GM19035 (cell line): ENCODE data around the gene USP5.

Experiments used
- ATAC-seq: cut with Tn5 transposase; IDR thresholded peaks from one replicate; pipeline ENCODE4 v1.9.1; 2021; ENCODE audit not compliant: unreplicated experiment

The USP5 gene, protein sequence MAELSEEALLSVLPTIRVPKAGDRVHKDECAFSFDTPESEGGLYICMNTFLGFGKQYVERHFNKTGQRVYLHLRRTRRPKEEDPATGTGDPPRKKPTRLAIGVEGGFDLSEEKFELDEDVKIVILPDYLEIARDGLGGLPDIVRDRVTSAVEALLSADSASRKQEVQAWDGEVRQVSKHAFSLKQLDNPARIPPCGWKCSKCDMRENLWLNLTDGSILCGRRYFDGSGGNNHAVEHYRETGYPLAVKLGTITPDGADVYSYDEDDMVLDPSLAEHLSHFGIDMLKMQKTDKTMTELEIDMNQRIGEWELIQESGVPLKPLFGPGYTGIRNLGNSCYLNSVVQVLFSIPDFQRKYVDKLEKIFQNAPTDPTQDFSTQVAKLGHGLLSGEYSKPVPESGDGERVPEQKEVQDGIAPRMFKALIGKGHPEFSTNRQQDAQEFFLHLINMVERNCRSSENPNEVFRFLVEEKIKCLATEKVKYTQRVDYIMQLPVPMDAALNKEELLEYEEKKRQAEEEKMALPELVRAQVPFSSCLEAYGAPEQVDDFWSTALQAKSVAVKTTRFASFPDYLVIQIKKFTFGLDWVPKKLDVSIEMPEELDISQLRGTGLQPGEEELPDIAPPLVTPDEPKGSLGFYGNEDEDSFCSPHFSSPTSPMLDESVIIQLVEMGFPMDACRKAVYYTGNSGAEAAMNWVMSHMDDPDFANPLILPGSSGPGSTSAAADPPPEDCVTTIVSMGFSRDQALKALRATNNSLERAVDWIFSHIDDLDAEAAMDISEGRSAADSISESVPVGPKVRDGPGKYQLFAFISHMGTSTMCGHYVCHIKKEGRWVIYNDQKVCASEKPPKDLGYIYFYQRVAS

DNA sequence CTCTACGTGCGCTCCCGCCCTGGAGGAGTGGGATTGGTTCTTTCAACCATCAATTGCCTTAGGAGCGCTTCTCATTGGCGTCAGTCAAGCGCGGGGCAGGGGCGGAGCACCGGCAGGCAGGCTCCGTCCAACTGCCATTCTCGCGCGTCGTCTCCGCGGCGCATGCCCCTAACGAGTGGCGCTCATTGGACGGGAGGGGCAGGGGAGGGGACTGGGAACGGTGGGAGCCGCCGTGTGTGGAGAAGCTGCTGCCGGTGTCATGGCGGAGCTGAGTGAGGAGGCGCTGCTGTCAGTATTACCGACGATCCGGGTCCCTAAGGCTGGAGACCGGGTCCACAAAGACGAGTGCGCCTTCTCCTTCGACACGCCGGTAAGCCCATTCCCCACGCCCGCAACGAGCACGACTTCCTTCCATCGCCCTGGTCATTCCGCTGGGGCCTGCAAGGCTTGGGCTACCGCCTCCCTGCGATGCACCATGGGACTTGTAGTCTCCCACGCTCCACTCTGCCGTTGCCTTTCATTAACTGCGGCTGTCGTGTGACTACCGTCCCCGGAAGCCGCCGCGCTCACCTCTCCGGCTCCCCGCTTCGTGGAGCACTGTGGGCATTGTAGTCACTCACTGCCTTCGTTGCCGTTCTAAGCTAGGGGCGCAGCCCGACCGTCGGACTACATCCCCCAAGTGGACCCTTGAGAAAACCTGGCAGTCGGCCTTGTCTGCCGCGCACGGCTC is at the start of gene USP5:
TSS of gene USP5 (plus strand) at position 230 of the 730 bp plus-strand sequence. CDS start at position 260, 30 bp downstream.
- ATAC-seq: peak; percentile 73

DNA sequence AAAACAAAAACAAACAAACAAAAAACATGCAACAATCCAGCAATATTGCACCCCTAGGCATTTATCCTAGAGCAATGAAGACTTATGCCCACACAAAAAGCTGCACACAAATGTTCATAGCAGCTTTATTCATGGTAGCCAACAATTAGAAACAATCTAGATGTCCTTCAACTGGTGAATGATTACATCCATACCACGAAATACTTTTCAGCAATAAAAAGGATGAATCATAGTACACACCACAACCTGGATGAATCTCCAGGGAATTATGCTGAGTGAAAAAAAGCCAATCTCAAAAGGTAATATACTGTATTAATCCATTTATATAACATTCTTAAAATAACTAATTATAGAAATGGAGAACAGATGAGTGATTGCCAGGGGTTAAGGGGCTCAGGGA is 44.8 kb upstream of the USP5 start:
- ATAC-seq: no peak

DNA sequence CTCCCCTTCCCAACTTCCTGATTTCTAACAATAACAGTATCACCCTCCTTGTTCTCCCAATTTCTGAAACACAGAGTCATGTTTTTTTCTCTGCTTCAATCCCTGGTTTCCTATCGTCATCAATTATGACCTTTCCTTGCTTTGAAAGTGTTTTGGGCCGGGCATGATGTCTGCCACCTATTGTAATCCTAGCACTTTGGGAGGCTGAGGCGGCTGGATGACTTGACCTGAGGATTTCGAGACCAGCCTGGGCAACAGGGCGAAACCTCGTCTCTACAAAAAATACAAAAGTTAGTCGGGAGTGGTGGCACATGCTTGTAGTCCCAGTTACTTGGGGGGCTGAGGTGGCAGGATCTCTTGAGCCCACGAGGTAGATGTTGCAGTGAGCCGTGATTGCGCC is 42.9 kb upstream of the USP5 start:
- ATAC-seq: no peak

DNA sequence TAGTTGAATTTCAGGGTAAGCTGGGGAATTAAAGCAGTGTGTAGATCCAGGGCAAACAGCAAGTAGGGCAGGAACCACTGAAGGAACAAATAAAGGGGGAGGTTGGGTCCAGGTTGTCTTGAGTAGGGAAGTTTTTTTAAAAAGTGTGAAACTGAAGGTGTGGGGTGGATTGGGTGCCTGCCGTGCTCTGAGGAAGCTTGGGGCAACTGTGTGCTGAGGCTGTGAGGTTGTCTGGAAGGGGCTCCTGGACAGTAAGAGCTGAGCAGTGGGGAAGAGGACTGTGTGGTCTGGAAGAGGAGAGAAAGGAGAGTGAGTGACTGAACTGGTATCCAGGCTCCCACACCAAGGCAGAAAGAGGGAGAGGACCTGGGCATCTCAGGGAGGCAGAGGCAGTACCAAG is 41.2 kb upstream of the USP5 start:
- no peak for ATAC-seq

DNA sequence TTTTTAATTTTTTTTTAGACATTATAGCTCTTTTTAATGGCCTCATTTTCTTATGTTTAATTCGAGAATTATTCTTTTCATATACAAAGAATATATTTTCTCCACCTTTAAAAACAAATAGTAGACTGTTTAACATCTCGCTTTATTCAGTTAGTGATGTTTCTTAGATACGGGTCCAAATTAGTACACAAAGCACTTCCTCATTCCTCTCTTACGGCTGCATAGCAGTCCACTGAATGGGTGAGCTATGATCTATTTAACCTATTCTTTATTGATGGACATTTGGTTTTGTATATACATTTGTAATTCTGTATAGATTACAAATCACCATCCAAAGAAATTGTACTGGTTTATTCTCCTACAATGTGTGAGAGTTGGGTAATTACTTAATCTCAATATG is 38.6 kb upstream of the USP5 start:
- ATAC-seq: no peak

DNA sequence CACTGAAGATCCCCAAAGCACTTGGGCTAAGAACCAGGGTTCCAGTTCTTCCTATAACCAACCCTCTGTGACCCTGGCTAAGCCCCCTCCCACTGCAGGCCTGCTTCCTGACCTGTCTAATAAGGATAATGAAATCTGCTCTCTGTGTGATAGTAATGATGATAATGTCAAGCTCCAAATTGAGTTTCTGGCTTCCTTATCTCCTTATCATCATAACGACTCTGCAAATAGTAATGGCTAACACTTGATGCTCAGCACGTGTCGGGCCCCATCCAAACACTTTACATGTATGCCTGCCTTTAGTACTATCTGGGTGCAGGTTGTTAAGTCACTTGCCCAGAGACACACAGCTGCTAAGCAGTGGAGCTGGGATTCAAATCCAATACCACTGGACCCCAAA is 35.4 kb upstream of the USP5 start:
- ATAC-seq: no peak

DNA sequence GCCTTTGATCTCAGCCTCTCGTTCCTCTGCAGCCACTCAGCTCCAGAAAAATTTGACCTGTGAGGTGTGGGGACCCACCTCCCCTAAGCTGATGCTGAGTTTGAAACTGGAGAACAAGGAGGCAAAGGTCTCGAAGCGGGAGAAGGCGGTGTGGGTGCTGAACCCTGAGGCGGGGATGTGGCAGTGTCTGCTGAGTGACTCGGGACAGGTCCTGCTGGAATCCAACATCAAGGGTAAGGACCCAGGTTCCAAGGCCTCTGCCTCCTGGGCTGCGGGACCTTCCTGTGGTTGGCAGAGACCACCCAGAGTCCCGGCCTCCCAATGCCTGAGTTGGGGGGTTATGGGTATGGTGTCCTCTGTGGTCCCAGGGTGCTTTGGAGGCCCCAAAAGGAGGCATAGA is 34.9 kb upstream of the USP5 start:
- ATAC-seq: no peak

DNA sequence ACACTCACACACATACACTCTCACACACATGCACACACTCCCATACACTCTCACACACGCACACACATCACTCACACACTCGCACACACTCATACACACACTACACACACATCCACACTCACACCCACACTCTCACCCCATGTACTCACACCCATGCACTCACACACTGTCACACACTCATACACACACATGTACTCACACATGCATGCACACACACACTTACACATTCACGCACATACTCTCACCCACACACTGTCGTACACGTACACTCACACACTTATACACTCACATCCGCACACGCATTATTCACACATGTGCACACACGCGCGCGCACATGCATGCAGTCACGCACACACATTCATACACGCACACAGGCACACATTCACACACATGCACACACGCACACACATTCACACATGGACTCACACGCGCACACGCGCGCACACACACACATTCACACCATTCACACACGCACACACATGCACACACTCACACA is 34.2 kb upstream of the USP5 start:
- ATAC-seq: no peak

DNA sequence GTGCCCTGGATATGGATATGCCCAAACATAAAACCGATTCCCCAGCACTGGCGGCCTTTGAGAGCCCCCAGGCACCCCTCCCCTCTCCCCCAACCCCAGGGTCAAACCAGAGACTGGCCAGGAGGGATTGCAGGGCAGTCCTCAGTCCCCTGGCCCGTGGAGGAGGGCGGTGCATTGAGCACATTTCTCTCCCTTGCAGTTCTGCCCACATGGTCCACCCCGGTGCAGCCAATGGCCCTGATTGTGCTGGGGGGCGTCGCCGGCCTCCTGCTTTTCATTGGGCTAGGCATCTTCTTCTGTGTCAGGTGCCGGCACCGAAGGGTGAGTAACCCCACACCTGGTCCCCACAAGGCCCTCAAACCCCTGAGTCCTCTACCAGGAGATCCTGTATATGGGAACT is 33.7 kb upstream of the USP5 start:
- no peak for ATAC-seq

DNA sequence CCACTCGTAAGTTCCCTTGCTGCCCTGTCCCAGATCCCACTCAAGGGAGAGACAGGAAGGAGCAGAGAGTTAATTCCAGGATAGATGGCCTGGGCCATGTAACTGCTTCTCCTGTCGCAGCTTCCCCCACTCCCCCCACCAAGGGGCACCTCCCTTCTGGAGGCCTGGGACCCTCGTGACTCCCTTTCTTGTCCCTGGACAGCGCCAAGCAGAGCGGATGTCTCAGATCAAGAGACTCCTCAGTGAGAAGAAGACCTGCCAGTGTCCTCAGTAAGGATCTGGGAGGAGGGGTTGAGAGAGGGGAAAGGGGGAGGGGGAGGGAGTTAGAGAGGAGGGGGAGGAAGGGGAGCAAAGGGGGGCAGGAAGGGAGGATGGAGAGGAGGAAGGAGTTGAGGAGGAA is 33.3 kb upstream of the USP5 start:
- no peak for ATAC-seq

DNA sequence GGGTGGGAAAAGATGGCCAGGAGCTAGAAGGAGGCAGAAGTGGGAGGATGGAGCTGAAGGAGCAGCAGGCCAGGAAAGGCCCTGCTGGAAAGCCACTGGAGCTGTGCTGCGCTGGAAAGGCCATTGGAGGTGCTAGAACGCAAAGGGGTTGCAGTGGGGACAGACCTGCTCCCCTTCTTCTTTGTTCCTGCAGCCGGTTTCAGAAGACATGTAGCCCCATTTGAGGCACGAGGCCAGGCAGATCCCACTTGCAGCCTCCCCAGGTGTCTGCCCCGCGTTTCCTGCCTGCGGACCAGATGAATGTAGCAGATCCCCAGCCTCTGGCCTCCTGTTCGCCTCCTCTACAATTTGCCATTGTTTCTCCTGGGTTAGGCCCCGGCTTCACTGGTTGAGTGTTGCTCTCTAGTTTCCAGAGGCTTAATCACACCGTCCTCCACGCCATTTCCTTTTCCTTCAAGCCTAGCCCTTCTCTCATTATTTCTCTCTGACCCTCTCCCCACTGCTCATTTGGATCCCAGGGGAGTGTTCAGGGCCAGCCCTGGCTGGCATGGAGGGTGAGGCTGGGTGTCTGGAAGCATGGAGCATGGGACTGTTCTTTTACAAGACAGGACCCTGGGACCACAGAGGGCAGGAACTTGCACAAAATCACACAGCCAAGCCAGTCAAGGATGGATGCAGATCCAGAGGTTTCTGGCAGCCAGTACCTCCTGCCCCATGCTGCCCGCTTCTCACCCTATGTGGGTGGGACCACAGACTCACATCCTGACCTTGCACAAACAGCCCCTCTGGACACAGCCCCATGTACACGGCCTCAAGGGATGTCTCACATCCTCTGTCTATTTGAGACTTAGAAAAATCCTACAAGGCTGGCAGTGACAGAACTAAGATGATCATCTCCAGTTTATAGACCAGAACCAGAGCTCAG is 32.6 kb upstream of the USP5 start:
- ATAC-seq: no peak

DNA sequence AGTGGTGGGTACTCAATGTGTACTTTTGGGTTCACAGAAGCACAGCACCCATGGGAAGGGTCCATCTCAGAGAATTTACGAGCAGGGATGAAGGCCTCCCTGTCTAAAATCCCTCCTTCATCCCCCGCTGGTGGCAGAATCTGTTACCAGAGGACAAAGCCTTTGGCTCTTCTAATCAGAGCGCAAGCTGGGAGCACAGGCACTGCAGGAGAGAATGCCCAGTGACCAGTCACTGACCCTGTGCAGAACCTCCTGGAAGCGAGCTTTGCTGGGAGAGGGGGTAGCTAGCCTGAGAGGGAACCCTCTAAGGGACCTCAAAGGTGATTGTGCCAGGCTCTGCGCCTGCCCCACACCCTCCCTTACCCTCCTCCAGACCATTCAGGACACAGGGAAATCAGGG is 31.8 kb upstream of the USP5 start:
- ATAC-seq: no peak

DNA sequence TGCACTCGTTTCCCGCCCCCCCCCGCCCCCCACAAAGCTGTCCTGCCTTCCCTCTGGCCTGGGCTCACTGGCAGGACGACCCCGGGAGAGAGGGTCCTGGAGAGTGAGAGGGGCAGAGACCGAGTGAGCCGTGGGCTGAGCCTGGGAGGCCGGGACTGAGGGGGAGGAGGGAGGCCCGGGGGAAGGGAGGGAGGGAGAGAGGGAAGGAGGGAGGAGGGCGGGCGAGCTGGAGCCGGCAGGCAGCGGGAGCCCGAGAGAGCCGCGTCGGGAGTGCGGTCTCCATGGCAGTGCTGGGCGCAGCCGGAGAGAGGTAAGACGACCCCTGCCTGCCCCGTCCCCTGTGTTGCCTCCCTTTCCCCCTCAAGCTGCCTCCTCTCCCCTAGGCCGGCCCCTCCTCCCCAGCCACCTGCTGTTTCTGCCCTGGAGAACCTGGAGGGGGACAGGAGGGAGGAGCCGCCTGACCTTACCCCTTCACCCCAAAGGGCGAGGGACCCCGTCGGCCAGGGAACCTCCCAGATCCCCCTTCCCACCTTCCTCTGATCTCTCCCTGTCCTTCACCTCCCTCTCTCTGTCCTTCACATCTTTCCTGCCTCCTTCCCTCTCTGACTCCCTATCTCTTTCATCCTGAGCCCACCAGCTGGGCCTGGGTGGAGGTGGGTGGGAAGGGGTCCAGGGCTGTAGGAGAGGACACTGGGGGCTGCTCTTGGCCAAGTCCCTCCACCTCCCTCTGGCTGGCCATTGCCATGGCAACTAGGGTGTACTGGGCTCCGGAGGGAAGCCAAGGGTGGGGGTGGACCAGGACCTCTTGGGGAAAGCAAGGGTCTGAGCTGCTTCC is 30.1 kb upstream of the USP5 start, which contains the start of gene GPR162:
TSS of gene GPR162 (plus strand) at position 231 of the 835 bp plus-strand sequence. CDS start 2,078 bp downstream, outside the sequence.
- ATAC-seq: no peak

DNA sequence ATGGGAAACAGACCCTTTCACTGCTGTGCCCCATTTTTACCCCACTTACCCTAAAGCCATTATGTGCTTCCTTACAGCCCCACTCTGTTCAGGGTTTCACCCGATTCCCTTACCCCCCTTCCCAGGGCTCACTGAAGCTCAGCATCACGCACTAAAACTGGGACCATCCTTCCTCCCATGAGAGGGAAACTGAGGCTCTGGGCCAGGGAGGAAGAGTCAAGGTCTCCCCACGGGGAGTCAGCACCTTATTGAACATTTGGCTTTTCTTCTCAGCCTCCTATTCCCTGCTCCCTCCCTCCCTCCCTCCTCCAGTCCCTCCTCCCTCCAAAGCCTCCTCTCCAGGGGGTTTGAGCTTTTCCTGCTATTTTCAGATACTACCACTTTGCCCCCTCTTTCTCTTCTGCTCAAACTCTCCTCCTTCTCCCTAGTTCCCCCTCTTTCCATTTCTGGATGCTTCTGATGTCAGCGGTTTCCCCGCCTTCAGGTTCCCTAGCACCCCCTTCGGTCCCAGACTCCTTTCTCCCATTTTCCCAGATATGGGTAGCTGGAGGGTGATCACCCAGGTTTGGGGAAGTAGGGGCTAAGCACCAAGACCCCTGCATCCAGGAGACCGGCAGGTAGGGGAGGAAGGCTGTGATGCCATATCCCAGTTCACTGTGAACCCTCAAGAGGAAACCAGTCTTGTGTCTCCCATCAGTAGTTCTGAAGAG is 29.4 kb upstream of the USP5 start:
- ATAC-seq: no peak

DNA sequence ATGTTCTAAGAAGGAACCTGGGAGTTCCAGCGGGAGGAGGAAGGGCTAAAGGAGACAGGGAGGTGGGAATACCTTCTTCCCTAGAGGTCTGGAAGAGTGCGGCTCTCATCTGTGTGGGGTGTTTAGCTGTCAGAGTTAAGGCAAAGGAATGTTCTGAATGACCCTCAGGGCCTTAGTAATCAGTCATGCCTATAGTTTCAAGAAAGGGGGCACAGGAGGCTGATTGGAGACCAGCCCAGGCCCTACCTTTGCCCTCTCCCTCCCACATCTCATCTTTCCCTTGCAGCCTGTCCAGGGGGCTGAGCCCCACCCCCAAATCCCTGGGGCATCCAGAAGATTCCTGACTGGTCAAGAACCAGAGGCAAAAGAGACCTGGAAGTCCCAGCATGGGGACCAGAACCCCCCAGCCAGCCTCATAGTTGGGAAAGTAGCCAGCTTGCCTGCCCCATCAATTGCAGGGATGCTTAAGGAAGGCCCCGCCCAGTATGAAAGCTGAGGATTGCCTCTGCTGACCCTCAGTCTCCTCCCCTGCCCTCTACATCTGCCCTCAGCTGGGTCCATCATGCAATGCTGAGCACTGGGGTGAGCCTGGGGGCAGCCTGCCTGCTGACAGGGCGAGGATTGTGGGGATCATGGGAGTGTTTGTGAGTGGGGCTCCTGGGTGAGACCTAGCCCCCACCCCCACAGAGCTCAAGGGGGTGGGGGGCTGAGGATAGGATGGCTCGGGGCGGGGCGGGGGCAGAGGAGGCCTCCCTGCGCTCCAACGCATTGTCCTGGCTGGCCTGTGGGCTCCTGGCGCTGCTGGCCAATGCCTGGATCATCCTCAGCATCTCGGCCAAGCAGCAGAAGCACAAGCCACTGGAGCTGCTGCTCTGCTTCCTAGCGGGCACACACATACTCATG is 28.5 kb upstream of the USP5 start:
- no peak for ATAC-seq

DNA sequence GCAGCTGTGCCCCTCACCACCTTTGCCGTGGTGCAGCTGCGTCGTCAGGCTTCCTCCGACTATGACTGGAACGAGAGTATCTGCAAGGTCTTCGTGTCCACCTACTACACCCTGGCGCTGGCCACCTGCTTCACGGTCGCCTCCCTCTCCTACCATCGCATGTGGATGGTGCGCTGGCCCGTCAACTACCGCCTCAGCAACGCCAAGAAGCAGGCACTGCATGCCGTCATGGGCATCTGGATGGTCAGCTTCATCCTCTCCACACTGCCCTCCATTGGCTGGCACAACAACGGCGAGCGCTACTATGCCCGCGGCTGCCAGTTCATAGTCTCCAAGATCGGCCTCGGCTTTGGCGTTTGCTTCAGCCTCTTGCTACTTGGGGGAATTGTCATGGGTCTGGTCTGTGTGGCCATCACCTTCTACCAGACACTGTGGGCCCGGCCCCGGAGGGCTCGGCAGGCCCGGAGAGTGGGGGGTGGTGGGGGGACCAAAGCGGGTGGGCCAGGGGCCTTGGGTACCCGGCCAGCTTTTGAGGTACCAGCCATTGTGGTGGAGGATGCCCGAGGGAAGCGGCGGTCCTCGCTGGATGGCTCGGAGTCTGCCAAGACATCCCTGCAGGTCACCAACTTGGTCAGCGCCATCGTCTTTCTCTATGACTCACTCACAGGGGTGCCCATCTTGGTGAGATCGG is 27.7 kb upstream of the USP5 start:
- ATAC-seq: no peak

DNA sequence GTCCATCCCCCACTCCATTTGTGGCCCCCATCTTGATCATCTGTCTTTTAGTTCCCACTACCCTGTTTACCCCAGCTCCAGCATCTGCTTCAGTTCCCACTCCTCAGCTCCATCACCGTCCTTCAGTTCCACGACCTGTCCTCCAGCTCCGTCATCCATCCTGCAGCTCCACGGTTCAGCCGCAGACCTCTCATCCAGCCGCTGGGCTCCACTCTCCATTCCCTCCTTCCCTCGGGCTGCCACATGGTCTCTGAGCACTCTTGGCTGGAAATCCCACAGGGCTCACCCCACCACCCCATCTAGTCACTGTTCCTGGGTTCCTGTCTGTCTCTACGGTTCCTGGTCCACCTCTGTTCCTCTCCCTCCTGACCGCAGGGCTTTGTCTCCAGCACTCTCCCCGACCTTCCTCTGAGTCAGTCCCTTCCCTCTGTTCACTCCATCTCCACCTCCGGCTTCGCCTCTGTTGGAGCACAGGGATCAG is 27.0 kb upstream of the USP5 start:
- no peak for ATAC-seq
